Tibial nerve (tissue), 4 donors: ENCODE results near the gene NDUFB7.

Experiments used
- EP300 ChIP-seq, 2 donors: sonication (generic); formaldehyde crosslinking; IDR thresholded peaks; one replicate each; pipeline ENCODE4 v1.6.1; 2017; ENCODE audit warnings: antibody characterized with exemption in 2 of 2, mild to moderate bottlenecking in 1 of 2
- POLR2A ChIP-seq, 2 donors: fragments of 450-650 bp; IDR thresholded peaks; one replicate each; pipeline ENCODE4 v1.6.1; 2017; ENCODE audit warnings: antibody characterized with exemption in 2 of 2, mild to moderate bottlenecking in 2 of 2, moderate library complexity in 2 of 2
- TF ChIP-seq, protein P1 (sequence below), 5 experiments: fragments of 200-600 bp in 3 of 5; fragments of 450-650 bp in 2 of 5; sonication (generic) in 3 of 5; IDR thresholded peaks; one replicate each; pipeline ENCODE4 v1.5.1; 2016 to 2019; ENCODE audit warnings: antibody characterized with exemption in 5 of 5, mild to moderate bottlenecking in 3 of 5, moderate library complexity in 2 of 5

DNA sequence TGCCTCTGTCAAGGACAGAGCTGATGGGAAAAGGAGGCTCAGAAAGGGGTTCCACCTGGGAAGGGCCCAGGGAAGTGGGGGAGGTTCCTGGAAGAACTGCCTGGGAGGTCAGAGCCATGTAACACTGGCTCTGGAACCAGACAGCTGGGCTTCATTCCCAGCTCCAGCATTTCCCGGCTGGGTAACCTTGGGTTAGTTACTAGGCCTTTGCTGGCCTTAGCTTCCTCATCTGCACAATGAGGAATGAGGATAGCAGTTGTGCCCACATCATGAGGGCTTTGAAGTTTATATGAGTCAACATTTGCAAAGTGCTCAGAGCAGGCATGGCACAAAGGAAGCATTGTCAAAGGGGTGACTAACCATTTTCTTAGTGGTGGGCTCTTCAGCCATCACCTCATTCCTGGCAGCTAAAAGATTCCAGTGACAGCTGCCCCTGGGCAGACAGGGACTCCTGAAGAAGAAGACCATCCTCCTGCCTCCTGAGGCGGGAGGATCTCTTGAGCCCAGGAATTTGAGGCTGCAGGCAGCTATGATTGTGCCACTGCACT is 51.9 kb downstream of the NDUFB7 start:
- TF ChIP-seq POLR2A (IDR thresholded peaks at IDR 0.05) (no peak), EP300 (IDR thresholded peaks at IDR 0.05) (no peak)
- TF ChIP-seq, protein P1, sequence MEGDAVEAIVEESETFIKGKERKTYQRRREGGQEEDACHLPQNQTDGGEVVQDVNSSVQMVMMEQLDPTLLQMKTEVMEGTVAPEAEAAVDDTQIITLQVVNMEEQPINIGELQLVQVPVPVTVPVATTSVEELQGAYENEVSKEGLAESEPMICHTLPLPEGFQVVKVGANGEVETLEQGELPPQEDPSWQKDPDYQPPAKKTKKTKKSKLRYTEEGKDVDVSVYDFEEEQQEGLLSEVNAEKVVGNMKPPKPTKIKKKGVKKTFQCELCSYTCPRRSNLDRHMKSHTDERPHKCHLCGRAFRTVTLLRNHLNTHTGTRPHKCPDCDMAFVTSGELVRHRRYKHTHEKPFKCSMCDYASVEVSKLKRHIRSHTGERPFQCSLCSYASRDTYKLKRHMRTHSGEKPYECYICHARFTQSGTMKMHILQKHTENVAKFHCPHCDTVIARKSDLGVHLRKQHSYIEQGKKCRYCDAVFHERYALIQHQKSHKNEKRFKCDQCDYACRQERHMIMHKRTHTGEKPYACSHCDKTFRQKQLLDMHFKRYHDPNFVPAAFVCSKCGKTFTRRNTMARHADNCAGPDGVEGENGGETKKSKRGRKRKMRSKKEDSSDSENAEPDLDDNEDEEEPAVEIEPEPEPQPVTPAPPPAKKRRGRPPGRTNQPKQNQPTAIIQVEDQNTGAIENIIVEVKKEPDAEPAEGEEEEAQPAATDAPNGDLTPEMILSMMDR (IDR thresholded peaks at IDR 0.05) = no peak
